HS-5 (cell line): ENCODE measurements around the gene HGFAC.

ENCODE experiments used
- DNase-seq: peaks from one replicate; pipeline ENCODE4 v3.0.0-alpha.2; 2012; ENCODE audit warnings: low read depth

HGFAC gene

GRCh38 chr4:3462790-3463415 is 21.1 kb downstream of the HGFAC start, which contains the start of gene DOK7:
Gene DOK7, plus strand, starts transcription at chr4:3463306. Its CDS starts 70 bp downstream, at chr4:3463376.
- DNase-seq, result no peak

- DNase-seq, result no peak
Measured at GRCh38 chr4:3463556-3464348, 22.0 kb downstream of the HGFAC start.

- DNase-seq, result no peak
Measured at GRCh38 chr4:3464349-3464905, 22.7 kb downstream of the HGFAC start.

- DNase-seq, result no peak
Measured at GRCh38 chr4:3464911-3465697, 23.3 kb downstream of the HGFAC start.

- DNase-seq, result no peak
Measured at GRCh38 chr4:3465698-3466671, 24.2 kb downstream of the HGFAC start.

GRCh38 chr4:3466691-3467600 is 25.2 kb downstream of the HGFAC start:
- DNase-seq, result no peak

GRCh38 chr4:3467601-3468031 is 25.8 kb downstream of the HGFAC start:
- no peak for DNase-seq

- DNase-seq, result no peak
Measured at GRCh38 chr4:3468154-3468553, 26.4 kb downstream of the HGFAC start.

- DNase-seq, result no peak
Measured at GRCh38 chr4:3468804-3469203, 27.0 kb downstream of the HGFAC start.

GRCh38 chr4:3469386-3470243 is 27.8 kb downstream of the HGFAC start:
- no peak for DNase-seq

- DNase-seq, result no peak
Measured at GRCh38 chr4:3470244-3471097, 28.7 kb downstream of the HGFAC start.

GRCh38 chr4:3471098-3471760 is 29.5 kb downstream of the HGFAC start:
- no peak for DNase-seq

GRCh38 chr4:3471886-3472285 is 30.1 kb downstream of the HGFAC start:
- no peak for DNase-seq

GRCh38 chr4:3472411-3473141 is 30.8 kb downstream of the HGFAC start:
- DNase-seq, result no peak

- DNase-seq, result no peak
Measured at GRCh38 chr4:3473181-3473950, 31.6 kb downstream of the HGFAC start.
